ENCODE results near the gene PSMG4.
"Not testable (repeated sequence)": the region's sequence is repeated elsewhere in the genome, so short reads cannot be mapped to it uniquely, and the experiment has no call there.

PSMG4 gene

DNA sequence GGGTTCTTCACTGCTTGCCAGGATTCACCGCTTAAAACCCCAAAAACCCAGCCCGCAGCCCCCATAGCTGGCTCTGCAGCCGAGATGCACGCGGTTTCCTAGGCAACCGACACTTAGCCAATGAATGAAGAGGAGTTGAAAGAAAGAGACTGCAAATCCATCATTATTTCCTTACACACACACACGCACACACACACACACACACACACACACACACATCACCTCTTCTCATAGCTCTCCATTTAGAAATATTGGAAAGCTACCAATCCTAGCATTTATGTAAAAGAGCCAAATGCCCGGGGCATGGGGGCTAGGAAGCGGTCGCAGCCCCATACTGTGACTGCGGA lies 27.9 kb upstream of the PSMG4 start:
- no peak for DNase-seq (ENCODE audit: low read depth)

DNA sequence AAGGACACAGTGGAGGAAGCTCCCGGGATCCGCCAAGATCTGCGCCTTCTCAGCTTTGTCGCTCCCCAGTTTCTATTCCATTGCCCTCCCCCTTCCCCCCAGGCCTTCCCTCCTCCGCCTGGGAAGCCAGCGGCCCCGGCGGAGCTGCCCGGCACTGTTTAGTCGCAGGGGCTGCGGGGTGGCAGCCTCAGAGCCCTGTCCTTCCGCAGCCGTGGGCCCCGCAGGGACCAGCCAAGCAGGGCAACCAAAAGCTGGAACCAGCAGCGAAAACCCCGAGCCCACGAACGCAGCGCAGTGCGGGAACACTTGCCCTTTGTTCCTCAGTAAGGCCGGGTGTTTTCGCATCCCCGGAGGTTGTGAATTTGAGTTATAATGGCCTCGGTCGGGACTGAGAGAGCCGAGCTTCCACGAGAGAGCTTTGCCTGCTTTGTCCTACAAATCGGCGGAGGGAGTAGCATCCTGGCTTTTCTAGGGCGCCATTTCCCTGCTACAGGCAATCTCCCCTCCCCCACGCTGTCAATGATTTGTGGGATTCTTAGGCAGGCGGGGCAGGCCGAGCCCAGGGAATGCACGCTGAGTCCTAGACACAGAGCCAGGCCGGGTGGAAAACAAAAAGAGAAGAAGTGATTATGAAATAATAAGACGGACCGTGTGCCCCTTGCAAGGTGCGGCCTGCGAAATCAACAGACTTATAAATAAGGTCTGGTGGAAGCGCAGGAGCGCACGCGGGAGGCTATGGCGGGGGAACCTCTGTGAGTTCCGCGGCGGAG lies 27.3 kb upstream of the PSMG4 start:
- DNase-seq (ENCODE audit: low read depth): no peak

DNA sequence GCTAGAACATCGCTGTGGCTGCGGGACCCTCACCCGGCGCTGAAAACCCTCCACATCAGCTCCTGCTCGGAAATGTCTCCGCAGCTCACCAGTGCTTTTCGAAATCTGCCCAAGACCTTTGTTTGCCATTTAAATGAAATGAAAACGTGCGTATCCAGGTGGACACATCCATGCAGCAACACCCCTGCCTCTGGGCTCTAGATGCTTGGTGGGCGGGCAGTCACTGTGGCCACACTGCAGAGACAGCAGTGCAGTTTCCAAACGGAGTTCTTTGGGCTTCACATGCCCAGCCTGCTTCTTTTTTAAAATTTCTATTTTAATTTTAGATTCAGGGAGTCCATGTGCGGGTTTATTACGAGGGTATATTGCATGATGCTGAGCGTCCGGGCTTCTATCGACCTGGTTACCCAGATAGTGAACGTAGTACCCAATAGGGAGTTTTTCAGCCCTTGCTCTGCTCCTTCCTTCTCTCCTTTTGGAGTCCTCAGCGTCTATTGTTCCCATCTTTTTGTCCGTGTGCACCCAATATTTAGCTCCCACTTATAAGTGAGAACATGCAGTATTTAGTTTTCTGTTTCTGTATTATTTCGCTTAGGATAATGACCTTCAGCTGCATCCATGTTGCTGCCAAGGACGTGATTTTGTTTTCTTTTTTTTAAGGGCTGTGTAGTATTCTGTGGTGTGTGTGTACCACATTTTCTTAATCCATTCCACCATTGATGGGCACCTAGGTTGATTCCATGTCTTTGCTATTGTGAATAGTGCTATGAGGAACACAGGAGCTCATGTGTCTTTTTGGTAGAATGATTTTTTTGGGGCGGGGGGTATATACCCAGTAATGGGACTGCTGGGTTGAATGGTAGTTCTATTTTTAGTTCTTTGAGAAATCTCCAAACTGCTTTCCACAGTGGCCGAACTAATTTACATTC lies 26.5 kb upstream of the PSMG4 start:
- no peak for DNase-seq (ENCODE audit: low read depth)

DNA sequence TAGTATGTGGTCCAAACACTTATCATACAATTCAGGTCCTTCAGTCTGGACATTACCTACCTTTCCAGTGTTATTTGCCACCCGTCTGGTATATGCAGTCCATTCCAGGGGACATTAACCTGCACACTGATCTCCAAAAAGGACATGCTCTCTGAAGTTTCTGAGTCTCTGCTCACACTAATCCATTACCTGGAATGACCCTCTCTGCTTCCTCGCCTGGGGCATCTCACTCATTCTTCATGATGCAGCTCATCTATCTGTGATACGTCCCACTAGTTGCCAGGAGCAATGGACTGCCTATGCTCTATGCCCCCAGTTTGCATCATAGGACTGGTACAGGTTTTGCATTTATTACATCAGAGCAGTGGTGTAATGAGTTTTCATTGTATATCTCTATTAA lies 25.4 kb upstream of the PSMG4 start:
- no peak for DNase-seq (ENCODE audit: low read depth)

DNA sequence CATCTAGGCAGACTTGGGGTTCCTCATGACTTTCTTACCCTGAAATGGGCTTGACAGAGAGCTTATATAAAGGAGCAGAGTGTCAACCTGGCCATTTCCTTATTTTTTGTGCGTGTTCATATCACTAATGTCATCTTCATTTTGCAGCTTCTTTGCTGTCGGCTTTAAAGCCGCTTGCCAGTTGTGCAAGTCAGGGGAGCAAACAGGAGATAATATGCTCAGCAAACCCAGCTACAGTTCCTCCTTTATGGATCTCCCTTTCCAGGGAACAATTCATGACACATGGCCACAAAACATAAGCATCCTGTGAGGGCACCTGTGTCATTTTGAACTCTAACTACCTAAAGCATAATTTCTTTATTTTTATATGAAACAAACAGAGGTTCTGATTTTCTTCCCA lies 24.8 kb upstream of the PSMG4 start:
- no peak for DNase-seq (ENCODE audit: low read depth)

DNA sequence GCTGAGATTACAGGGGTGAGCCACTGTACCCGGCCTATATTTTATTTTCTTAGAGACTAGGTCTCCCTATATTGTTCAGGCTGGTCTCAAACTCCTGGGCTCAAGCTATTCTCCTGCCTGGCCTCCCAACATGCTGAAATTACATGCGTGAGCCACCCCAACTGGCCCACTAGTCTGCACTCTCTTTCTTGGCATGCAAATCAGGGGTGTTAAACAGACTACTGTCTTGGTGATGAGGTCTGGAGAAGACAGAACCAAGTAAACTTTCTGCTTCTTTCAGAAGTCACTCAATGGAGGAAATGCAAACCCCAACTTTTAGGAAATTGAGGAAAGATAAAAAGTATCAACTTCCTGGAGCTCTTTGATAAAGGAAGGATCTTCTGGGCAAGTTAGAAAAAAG lies 23.3 kb upstream of the PSMG4 start:
- DNase-seq (ENCODE audit: low read depth): no peak

DNA sequence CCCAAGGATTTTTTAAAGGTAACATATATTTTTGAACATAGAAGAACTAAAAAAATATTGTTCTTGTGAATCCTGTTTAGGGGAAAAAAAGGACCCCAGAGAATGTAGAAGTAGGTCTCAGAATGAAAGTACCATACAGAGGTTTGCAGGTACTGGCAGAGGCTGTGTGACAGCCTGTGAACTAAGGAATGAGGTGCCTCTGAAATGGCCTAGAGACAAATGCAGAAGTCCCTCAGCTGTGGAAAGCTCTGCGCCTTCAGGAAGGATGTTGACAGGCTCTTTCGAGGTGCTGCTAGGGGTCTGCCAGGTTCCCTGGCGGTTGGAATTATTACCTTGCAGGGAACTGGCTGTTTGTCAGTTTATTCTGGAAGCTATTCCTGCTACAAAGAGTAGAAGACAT lies 22.7 kb upstream of the PSMG4 start:
- no peak for DNase-seq (ENCODE audit: low read depth)

DNA sequence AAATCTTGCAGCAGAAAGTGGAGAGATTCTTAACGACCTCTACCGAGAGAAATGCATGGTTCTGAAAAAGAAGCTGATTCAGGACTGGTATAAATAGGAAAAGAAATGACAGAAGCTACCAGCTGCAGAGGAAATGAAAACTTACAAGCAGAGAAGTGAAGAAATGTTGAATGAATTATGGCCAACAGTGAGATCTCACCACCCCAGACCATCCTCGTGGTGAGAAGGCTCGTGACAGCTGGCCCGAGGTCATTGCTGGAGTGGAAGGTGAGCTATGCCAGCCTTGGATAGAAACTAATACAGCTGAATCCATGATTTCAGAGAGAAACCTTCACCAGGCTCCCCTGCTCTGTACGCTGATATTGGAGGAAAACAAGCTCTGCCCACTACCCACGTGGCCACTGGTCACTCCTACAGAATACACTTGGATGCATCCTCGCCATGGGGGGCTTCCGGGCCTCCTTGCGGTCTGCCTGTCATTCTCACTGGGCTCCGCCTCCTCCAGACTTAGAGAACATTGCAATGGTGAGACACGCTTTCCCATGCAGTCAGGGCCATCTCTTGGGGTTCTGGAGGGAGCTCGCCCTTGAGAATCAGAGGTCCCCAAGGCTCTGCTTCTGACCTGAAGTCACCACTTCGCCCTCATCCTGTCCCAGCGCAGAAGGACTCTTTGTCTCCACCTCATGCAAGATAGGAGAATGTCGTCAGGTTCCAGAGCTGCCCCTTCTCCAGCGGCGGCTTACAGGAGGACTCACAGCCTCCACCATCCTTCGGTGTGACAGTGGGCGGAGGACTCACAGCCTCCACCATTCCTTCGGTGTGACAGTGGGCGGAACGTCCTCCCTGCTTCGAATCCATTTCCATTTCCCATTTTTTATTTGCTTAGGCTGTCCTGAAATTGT lies 20.7 kb upstream of the PSMG4 start:
- DNase-seq (ENCODE audit: low read depth): no peak

DNA sequence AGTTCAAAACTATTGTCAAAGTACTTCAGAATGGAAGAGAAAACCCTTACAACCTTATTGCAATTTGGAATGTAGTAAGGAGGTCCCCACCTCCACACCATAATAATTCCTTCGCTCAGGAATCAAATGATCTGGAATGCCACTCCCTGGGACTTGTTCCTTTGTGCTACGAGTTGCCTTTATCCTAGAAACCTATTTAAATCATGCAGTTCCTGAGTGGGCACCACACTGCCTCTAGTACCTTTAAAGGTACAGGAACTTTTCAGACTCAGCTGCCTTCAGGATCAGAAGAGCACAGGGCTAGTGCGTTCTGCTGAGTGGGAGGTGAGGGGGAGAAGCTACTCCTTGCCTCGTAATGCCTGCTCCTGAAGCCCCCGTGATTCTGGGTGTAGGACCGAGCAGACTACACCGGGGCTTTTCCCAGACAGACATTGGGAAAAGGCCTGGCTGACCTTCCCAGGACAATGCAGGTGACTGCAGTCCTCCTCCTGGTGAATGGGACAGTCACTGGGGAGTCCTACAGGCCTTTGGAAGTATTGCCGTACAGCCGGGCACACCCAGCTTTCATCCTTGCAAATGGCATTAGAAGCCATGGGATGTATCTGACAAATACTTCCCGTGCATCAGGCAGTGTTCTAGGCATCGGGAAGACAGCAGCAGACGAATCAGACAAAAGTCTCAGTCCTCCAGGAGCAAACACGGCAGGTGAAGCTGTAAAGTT lies 19.5 kb upstream of the PSMG4 start:
- no peak for DNase-seq (ENCODE audit: low read depth)

DNA sequence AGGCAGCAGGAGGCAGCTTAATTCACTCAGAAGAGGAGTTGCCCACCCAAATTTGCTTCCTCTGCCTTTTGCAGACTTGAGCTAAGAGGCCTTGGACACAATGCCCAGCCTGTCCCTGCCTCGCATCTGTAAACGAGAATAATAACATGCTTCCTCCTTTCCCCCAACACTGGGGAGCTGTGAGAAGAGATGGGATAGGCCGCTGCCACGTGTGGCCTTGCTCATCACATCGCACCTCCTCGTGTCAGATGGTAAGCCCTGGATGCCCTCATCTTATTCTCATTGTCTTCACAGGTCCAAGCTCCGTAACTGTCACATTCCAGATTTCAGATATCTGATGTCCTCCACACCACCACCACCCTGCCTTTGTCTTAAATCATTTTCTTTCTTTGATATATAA lies 18.2 kb upstream of the PSMG4 start:
- DNase-seq (ENCODE audit: low read depth): no peak

DNA sequence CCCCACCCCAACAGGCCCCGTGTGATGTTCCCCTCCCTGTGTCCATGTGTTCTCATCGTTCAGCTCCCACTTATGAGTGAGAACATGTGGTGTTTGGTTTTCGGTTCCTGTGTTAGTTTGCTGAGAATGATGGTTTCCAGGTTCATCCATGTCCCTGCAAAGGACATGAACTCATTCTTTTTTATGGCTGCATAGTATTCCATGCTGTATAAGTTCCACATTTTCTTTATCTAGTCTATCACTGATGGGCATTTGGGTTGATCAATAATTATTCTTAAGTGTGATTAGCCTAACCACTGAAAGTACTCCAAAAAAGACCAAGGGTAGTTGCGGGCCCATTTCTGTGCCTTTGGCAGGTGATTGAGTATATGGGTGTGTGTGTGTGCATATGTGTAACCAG lies 17.0 kb upstream of the PSMG4 start:
- not testable (repeated sequence) for DNase-seq (ENCODE audit: low read depth)

DNA sequence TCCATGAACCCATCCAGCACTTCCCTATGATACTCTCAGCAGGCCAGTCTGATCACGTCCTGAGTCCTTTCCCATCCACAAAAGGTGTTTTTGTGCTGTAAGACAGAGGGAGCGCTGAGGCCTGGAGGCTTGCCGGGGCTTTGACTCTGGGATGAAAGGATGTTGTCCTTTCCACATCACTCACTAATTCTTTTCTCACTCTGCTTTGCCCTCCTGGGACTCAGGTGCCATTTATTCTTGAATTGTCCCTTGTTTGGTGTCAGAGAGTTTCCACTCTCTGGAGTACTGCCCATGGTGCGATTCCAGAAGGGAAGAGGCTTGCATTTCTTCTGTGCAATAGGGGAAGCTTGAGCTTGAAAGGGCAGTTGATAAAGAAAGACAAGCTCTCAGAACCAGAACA lies 16.0 kb upstream of the PSMG4 start:
- no peak for DNase-seq (ENCODE audit: low read depth)

DNA sequence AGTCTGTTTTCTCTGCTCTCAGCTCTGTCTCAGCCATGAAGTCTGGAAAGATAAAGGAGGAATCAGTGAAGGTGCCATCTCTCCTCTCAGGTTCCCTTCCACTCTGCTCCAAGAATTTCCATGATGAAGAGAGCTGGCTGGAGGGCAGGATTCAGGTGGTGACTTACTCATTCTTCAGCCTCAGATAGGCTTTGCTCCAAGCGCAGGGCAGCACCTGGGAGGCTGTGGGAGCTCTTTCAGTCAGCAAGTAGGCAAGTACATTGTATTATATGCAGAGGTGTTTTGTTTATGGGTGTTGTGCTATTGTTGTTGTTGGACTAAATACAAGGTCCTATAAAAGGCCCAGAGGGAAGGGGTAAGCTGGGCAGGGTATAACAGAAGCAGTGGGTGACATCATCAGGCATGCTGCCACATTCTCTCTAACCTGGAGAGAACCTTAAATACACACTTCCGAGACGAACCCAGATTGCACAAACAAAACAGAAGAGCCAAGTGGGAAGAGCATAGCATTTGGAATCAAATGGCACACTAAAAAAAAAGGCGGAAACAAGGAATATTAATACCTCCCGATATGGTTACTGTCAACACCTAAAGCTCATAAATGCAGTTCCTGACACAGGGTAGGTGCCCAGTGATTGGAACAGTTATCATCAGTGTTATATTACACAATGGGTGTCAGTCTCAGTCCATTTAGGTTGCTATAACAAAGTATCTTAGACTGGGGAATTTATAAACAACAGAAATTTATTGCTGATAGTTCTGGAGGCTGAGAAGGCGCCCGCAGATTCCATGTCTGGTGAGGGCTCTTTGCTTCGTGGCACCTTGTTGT lies 14.5 kb upstream of the PSMG4 start:
- no peak for DNase-seq (ENCODE audit: low read depth)

DNA sequence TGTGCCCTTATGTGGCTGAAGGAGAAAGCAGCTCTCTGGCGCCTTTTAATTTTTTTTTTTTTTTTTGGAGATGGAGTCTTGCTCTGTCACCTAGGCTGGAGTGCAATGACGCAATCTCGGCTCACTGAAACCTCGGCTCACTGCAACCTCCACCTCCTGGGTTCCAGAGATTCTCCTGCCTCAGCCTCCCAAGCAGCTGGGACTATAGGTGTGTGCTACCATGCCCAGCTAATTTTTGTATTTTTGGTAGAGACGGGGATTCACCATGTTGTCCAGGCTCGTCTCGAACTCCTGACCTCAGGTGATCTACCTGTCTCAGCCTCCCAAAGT lies 13.9 kb upstream of the PSMG4 start:
- DNase-seq (ENCODE audit: low read depth): not testable (repeated sequence)

DNA sequence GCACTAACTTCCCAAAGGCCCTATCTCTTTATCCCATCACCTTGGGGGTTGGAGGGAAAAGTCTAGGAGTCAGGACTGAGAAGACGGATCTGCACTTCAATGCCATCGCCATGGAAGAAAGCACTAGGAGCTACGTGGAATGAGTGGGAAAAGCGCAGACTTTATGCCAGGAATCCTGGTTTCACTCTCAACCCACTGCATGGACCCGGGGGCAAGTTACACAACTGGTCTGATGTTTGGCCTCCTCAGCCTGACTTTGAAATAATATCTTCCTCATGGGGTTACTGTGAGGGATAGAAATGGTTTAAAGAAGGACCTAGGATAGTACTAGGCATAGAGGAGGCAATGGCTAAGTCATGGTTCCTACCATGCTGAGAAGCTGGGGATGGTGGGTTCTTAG lies 13.5 kb upstream of the PSMG4 start:
- no peak for DNase-seq (ENCODE audit: low read depth)

DNA sequence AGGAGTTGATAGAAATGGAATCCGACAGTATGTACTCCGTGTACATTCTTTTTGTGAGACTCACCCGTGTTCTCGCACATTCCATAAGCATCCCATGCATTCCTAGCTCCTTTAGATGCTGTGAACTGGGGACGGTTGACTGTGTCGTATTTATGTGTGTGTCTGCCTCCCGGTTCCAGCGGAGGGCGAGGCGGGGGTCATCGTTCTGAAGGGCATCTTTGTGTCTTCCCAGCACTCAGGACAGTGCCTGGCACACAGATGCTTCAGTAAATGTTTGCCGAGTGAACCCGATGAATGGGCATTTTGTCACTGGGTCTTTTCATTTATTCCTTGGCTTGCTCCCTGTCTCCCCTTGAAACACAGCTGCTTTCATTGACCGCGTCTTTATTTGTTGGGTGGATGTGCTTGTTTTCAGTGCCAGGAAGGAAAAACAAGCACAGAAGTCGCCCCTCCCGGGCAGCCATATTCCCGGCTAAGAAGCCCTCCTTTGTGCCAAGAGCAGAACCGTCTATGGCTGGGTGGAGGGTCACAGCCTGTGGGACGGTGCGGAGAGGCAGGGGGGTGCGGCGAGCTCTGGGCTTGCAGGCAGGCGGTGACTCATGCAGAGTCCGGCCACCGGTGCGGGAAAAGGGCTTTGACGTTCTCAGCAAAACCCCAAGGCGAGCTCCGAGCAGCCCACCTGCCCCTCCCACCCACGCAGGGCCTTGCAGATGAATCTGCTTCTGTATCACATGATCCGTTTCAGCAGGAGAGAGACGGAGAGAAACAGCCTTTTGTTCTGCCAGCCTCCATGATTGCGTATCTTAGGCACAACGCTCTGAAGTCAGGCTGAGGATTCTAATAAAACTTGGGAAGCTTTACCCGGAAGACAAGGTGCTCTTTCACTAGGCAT lies 11.2 kb upstream of the PSMG4 start:
- DNase-seq (ENCODE audit: low read depth): no peak

DNA sequence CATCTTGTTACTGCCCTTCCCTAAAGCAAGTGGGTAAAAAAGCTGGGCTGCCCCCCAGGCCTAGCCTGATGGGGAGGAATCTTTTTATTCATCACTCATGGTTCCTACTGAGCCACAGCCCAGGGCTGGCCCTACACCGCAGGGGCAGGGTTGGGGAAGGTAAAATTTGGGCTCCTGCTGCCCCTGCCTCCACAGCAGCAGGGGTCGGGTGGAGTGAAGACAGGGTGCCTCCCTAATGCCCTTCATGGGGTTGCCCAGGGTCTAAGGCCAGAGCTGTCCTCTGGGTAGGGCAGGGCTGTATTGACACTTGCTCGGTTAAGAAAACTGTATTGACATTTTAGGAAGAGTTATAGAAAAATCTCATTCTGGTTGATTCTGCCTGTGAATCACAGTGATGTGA lies 8.9 kb upstream of the PSMG4 start:
- no peak for DNase-seq (ENCODE audit: low read depth)

DNA sequence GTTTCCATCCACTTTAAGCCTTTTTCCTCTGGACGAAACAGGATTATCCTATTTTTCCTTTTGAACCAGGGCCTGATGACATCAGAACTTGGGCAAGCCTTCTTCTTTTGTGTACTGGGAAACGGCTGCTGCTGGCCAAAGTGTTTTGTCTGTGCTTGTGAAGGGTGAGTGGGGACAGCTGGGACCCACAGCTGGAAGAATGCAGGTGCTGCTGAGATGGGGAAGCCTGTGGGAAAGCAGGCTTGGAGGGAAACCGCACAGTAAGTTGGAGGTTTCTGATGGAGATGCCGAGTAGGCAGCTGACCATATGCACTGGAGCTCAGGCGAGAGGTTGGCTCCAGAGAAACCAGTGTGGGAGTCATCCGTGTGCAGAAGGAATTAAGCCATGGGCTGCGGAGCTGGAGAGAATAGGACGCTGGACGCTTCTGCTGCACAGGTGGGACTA lies 8.5 kb upstream of the PSMG4 start:
- DNase-seq (ENCODE audit: low read depth): no peak

DNA sequence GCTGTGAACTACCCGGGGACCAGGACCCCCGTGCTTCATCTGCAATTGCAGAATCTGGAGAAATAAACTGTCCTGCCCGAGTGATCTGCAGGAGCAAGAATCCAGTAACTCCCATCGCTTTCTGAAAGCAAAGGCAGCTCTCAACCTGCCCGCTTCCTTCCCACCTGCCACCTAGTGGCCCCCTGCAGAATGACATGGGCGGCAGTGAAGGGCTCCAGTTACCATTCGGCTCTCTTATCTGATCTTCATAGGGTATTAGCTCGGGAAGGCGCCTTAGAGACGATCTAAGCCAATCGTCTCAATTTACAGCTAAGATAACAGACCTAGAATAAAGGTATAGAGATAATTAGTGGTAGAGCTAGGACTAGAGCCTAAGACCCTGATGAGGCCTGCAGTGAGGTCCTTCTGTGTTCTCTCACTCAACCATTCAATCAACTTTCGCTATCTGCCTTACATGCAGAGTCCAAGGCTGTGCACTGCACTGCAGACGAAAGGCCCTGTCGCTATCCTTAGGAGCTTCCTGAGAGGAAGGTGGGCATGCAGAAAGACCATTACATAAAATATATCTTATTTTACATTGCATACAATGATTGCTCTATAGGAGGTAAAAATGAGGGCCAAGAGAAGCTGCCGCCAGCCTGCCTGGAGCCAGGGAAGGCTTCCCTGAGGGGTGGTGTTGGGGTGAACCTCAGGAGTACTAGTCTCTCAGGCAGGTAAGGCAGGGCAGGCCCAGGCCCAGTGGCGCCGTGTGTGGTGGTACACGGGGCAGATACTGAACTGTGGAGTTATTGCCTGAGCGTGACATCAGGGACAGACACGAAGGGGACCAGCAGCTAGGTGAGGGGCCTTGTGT lies 7.1 kb upstream of the PSMG4 start:
- DNase-seq (ENCODE audit: low read depth): peak; percentile 73
